H9 (cell line): ENCODE data around the gene NALCN. TPM values are rescaled to one million over a fixed set of nuclear protein-coding genes. Genes with fewer than 3 reads are reported as not detected.

Experiments
- DNase-seq: peaks from one replicate; pipeline ENCODE4 v3.0.0-alpha.2; 2017
- H2AFZ ChIP-seq: one replicate; pipeline ENCODE4 v1.6.1; 2013; ENCODE audit warnings: mild to moderate bottlenecking, low read length, control low read depth, moderate library complexity
- H2AK5ac ChIP-seq: 2 replicates; pipeline ENCODE4 v1.6.1; 2013; ENCODE audit warnings: low read length, control low read depth, mixed read lengths; ENCODE audit not compliant: insufficient read length
- H2BK120ac ChIP-seq: one replicate; pipeline ENCODE4 v1.6.1; 2013; ENCODE audit warnings: low read depth, mild to moderate bottlenecking, low read length, control low read depth, inconsistent platforms; ENCODE audit not compliant: poor library complexity, severe bottlenecking
- H2BK12ac ChIP-seq: 2 replicates; pipeline ENCODE4 v1.6.1; 2013; ENCODE audit warnings: low read length, control low read depth, mixed read lengths, low read depth; ENCODE audit not compliant: insufficient read length
- H2BK15ac ChIP-seq: 2 replicates; pipeline ENCODE4 v1.6.1; 2013; ENCODE audit warnings: low read depth, low read length, control low read depth
- H2BK20ac ChIP-seq: one replicate; pipeline ENCODE4 v1.6.1; 2013; ENCODE audit warnings: low read depth, mild to moderate bottlenecking, low read length, control low read depth, inconsistent platforms; ENCODE audit not compliant: poor library complexity, severe bottlenecking
- H2BK5ac ChIP-seq: 2 replicates; pipeline ENCODE4 v1.6.1; 2013; ENCODE audit warnings: low read length, control low read depth, mixed read lengths; ENCODE audit not compliant: insufficient read length
- H3K14ac ChIP-seq: 2 replicates; pipeline ENCODE4 v1.6.1; 2013; ENCODE audit warnings: low read length, control low read depth; ENCODE audit not compliant: insufficient read depth
- H3K18ac ChIP-seq: 2 replicates; pipeline ENCODE4 v1.6.1; 2013; ENCODE audit warnings: low read depth, mild to moderate bottlenecking, mixed read lengths, low read length, control low read depth; ENCODE audit not compliant: insufficient read length
- H3K23ac ChIP-seq: 2 replicates; pipeline ENCODE4 v1.6.1; 2013; ENCODE audit warnings: low read length, control low read depth, mixed read lengths, low read depth; ENCODE audit not compliant: insufficient read length
- H3K23me2 ChIP-seq: 2 replicates; pipeline ENCODE4 v1.6.1; 2013; ENCODE audit warnings: low read depth, mild to moderate bottlenecking, mixed read lengths, low read length, control low read depth; ENCODE audit not compliant: insufficient read length, poor library complexity, severe bottlenecking
- H3K27ac ChIP-seq: 2 replicates; pipeline ENCODE4 v1.5.1; 2013; ENCODE audit warnings: low read length, control low read depth, mixed read lengths, low read depth; ENCODE audit not compliant: insufficient read length
- H3K27me3 ChIP-seq: 2 replicates; pipeline ENCODE4 v1.6.1; 2013; ENCODE audit warnings: low read length, control low read depth, inconsistent platforms; ENCODE audit not compliant: insufficient read depth
- H3K4ac ChIP-seq: 2 replicates; pipeline ENCODE4 v1.6.1; 2013; ENCODE audit warnings: low read depth, mild to moderate bottlenecking, control low read depth, inconsistent platforms, low read length, moderate library complexity
- H3K4me1 ChIP-seq: 2 replicates; pipeline ENCODE4 v1.6.1; 2013; ENCODE audit warnings: low read length, control low read depth, inconsistent platforms; ENCODE audit not compliant: insufficient read depth
- H3K4me2 ChIP-seq: 2 replicates; pipeline ENCODE4 v1.6.1; 2013; ENCODE audit warnings: low read length, control low read depth, mixed read lengths; ENCODE audit not compliant: insufficient read length, insufficient read depth
- H3K56ac ChIP-seq: 2 replicates; pipeline ENCODE4 v1.6.1; 2013; ENCODE audit warnings: low read depth, mild to moderate bottlenecking, mixed read lengths, low read length, control low read depth; ENCODE audit not compliant: insufficient read length
- H3K79me1 ChIP-seq: 2 replicates; pipeline ENCODE4 v1.6.1; 2013; ENCODE audit warnings: low read depth, mild to moderate bottlenecking, moderate library complexity, low read length, control low read depth, inconsistent platforms; ENCODE audit not compliant: insufficient read depth, poor library complexity, severe bottlenecking
- H3K79me2 ChIP-seq: 2 replicates; pipeline ENCODE4 v1.6.1; 2013; ENCODE audit warnings: low read length, control low read depth, inconsistent platforms; ENCODE audit not compliant: insufficient read depth
- H3K9ac ChIP-seq: 2 replicates; pipeline ENCODE4 v1.6.1; 2013; ENCODE audit warnings: low read length, control low read depth, mixed read lengths; ENCODE audit not compliant: insufficient read length; ENCODE audit errors: extremely low read depth
- H3K9me3 ChIP-seq: one replicate; pipeline ENCODE4 v1.6.1; 2013; ENCODE audit warnings: low read depth, low read length, inconsistent platforms; ENCODE audit not compliant: control insufficient read depth
- H3T11ph ChIP-seq: one replicate; pipeline ENCODE4 v1.6.1; 2013; ENCODE audit warnings: mild to moderate bottlenecking, low read length, control low read depth, inconsistent platforms
- H4K20me1 ChIP-seq: one replicate; pipeline ENCODE4 v1.6.1; 2013; ENCODE audit not compliant: control insufficient read depth, insufficient read length, insufficient read depth
- H4K5ac ChIP-seq: 2 replicates; pipeline ENCODE4 v1.6.1; 2013; ENCODE audit warnings: low read depth, mild to moderate bottlenecking, mixed read lengths, low read length, control low read depth; ENCODE audit not compliant: insufficient read length
- H4K8ac ChIP-seq: replicated peaks from 2 replicates; pipeline ENCODE4 v1.6.1; 2013; ENCODE audit warnings: low read length, control low read depth, mixed read lengths, low read depth; ENCODE audit not compliant: insufficient read length
- H4K91ac ChIP-seq: 2 replicates; pipeline ENCODE4 v1.6.1; 2013; ENCODE audit warnings: low read depth, mild to moderate bottlenecking, moderate library complexity, mixed read lengths, low read length, control low read depth; ENCODE audit not compliant: insufficient read length
- H3K27ac Mint-ChIP-seq, 3 experiments: 2 replicates in 2 of 3; 3 replicates in 1 of 3; pipeline ENCODE4 v1.8.0; 2020 to 2021; ENCODE audit warnings: mixed read lengths in 3 of 3, mild to moderate bottlenecking in 1 of 3, moderate library complexity in 1 of 3
- H3K27me3 Mint-ChIP-seq: 2 replicates; pipeline ENCODE4 v1.8.0; 2021; ENCODE audit warnings: low read depth, mild to moderate bottlenecking, moderate library complexity, mixed read lengths
- H3K36me3 Mint-ChIP-seq, 3 experiments: 2 replicates in 2 of 3; 3 replicates in 1 of 3; pipeline ENCODE4 v1.8.0; 2020 to 2021; ENCODE audit warnings: low read depth in 3 of 3, mixed read lengths in 3 of 3; ENCODE audit not compliant: insufficient read depth in 1 of 3
- H3K4me1 Mint-ChIP-seq, 2 experiments: 2 replicates each; pipeline ENCODE4 v1.8.0; 2020; ENCODE audit warnings: mixed read lengths in 2 of 2
- H3K4me3 Mint-ChIP-seq, 2 experiments: 2 replicates in 1 of 2; 3 replicates in 1 of 2; pipeline ENCODE4 v1.8.0; 2020 to 2021; ENCODE audit warnings: mild to moderate bottlenecking in 2 of 2, mixed read lengths in 2 of 2, moderate library complexity in 1 of 2
- H3K9me3 Mint-ChIP-seq, 2 experiments: 2 replicates in 1 of 2; 3 replicates in 1 of 2; pipeline ENCODE4 v1.8.0; 2020; ENCODE audit warnings: mild to moderate bottlenecking in 2 of 2, mixed read lengths in 2 of 2, moderate library complexity in 1 of 2
- CTCF ChIP-seq: fragments of 200-600 bp; sonication (generic); conservative IDR thresholded peaks from 3 replicates; pipeline ENCODE4 v1.8.0; 2021; ENCODE audit warnings: antibody characterized with exemption, mild to moderate bottlenecking
- WGBS: extraction: QIAGEN DNeasy Blood & Tissue Kit; methylation state at CpG from one replicate; pipeline ENCODE4 v1.1.7; 2013; ENCODE audit warnings: missing lambda C conversion rate, low lambda C conversion rate, mixed read lengths; ENCODE audit not compliant: insufficient read length; ENCODE audit errors: extremely low coverage; 5-methylcytosine and 5-hydroxymethylcytosine counted together
- total RNA-seq: library from RNA; stranded (reverse); gene quantifications from 2 replicates; pipeline ENCODE4 v1.2.1, GENCODE V29; 2021

The NALCN gene
- total RNA-seq, 1 experiment from 2014 or later, result 0.09 TPM

- no peak overlapping the region for H2BK15ac ChIP-seq
- H3K23ac ChIP-seq, result no peak overlapping the region
- no peak overlapping the region for H3T11ph ChIP-seq
- Mint-ChIP-seq H3K27ac (no peak overlapping the region), H3K4me3 (no peak overlapping the region), H3K36me3 (no peaks in the 10 kb centered on the region), H3K4me1 (peaks cover 10 to 11% of the 10 kb centered on the region in 2 experiments), H3K9me3 (no peaks in the 10 kb centered on the region), H3K27me3 (no peaks in the 10 kb centered on the region)
- no peaks in the 10 kb centered on the region for H3K79me1 ChIP-seq
- no peaks in the 10 kb centered on the region for H3K27me3 ChIP-seq
- no peak overlapping the region for H4K8ac ChIP-seq
- no peak overlapping the region for H3K4ac ChIP-seq
- WGBS, result no CpG with 5 or more reads among the region's 9 CpGs
- no peak overlapping the region for H3K56ac ChIP-seq
- H4K5ac ChIP-seq, result no peak overlapping the region
- no peak for TF ChIP-seq CTCF
- H2AFZ ChIP-seq, result no peak overlapping the region
- H2BK120ac ChIP-seq, result no peak overlapping the region
- no peak overlapping the region for H3K9ac ChIP-seq
- no peak overlapping the region for H2BK20ac ChIP-seq
- no peak overlapping the region for H3K18ac ChIP-seq
- H4K20me1 ChIP-seq, result no peaks in the 10 kb centered on the region
- no peak overlapping the region for H2AK5ac ChIP-seq
- no peaks in the 10 kb centered on the region for H3K79me2 ChIP-seq
- 0 out of 2 replicates have a peak, but pooled peaks cover 4% of the 10 kb centered on the region for H3K4me1 ChIP-seq
- H3K27ac ChIP-seq, result no peak overlapping the region
- DNase-seq, result no peak
- no peak overlapping the region for H2BK5ac ChIP-seq
- H2BK12ac ChIP-seq, result no peak overlapping the region
- H4K91ac ChIP-seq, result no peak overlapping the region
- no peaks in the 10 kb centered on the region for H3K9me3 ChIP-seq
- no peak overlapping the region for H3K4me2 ChIP-seq
- H3K14ac ChIP-seq, result no peak overlapping the region
- no peaks in the 10 kb centered on the region for H3K23me2 ChIP-seq
These were observed 8.2 kb downstream of the NALCN start for GRCh38 chr13:101408154-101408553.
